Mesothelial cell of epicardium (in vitro differentiated cells): Measurements from ENCODE around the gene TTBK2. TPM values are rescaled to one million over a fixed set of nuclear protein-coding genes. Genes with fewer than 3 reads are reported as not detected.

Source experiments
- DNase-seq, 2 experiments: peaks; one replicate each; pipeline ENCODE4 v3.0.0; 2021; ENCODE audit warnings: low spot score in 2 of 2; ENCODE audit not compliant: unreplicated experiment in 2 of 2
- H3K27ac Mint-ChIP-seq: 2 replicates; pipeline ENCODE4 v1.8.0; 2021; ENCODE audit warnings: mixed read lengths
- H3K27me3 Mint-ChIP-seq: 2 replicates; pipeline ENCODE4 v1.8.0; 2021; ENCODE audit warnings: low read depth, mixed read lengths
- H3K36me3 Mint-ChIP-seq: 2 replicates; pipeline ENCODE4 v1.8.0; 2021; ENCODE audit warnings: mixed read lengths
- H3K4me1 Mint-ChIP-seq: 2 replicates; pipeline ENCODE4 v1.8.0; 2021; ENCODE audit warnings: mixed read lengths
- H3K4me3 Mint-ChIP-seq: 2 replicates; pipeline ENCODE4 v1.8.0; 2021; ENCODE audit warnings: mild to moderate bottlenecking, moderate library complexity, mixed read lengths
- H3K9me3 Mint-ChIP-seq: 2 replicates; pipeline ENCODE4 v1.8.0; 2021; ENCODE audit warnings: mixed read lengths
- total RNA-seq: library from RNA; stranded (reverse); gene quantifications from 3 replicates; pipeline ENCODE4 v1.2.1, GENCODE V29; 2021
- TF ChIP-seq, protein P1 (sequence below): fragments of 200-600 bp; sonication (generic); IDR thresholded peaks from one replicate; pipeline ENCODE4 v1.5.0; 2021; ENCODE audit warnings: antibody characterized with exemption; ENCODE audit not compliant: unreplicated experiment

The TTBK2 gene
- total RNA-seq, 1 donor from 2014 or later: 21.1 TPM

DNA sequence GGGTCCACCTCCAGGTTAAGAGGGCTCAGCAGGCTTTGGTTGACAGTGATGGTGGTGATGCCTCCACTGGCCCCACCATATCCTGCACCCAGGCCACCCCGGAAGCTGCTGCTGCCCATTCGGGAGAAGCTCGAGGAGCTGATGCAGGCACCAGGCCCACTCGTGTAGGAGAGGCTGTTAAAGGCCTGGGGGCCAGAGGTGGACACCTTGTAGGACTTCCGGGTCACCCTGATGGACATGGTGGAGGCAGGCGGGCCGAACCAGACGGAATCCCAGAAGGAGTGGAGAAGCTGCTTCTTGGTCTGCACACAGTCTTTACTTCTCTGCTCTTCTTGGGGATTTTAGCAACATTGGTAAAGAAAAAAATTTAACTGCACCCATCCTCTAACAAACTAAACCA, 118.4 kb downstream of the TTBK2 start:
- Mint-ChIP-seq H3K9me3 (no peaks in the 10 kb centered on the region), H3K4me1 (no peaks in the 10 kb centered on the region), H3K27ac (no peak overlapping the region), H3K4me3 (no peak overlapping the region), H3K27me3 (no peaks in the 10 kb centered on the region), H3K36me3 (peaks cover 12% of the 10 kb centered on the region)
- no peak for DNase-seq
- TF ChIP-seq, protein P1, sequence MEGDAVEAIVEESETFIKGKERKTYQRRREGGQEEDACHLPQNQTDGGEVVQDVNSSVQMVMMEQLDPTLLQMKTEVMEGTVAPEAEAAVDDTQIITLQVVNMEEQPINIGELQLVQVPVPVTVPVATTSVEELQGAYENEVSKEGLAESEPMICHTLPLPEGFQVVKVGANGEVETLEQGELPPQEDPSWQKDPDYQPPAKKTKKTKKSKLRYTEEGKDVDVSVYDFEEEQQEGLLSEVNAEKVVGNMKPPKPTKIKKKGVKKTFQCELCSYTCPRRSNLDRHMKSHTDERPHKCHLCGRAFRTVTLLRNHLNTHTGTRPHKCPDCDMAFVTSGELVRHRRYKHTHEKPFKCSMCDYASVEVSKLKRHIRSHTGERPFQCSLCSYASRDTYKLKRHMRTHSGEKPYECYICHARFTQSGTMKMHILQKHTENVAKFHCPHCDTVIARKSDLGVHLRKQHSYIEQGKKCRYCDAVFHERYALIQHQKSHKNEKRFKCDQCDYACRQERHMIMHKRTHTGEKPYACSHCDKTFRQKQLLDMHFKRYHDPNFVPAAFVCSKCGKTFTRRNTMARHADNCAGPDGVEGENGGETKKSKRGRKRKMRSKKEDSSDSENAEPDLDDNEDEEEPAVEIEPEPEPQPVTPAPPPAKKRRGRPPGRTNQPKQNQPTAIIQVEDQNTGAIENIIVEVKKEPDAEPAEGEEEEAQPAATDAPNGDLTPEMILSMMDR: no peak

DNA sequence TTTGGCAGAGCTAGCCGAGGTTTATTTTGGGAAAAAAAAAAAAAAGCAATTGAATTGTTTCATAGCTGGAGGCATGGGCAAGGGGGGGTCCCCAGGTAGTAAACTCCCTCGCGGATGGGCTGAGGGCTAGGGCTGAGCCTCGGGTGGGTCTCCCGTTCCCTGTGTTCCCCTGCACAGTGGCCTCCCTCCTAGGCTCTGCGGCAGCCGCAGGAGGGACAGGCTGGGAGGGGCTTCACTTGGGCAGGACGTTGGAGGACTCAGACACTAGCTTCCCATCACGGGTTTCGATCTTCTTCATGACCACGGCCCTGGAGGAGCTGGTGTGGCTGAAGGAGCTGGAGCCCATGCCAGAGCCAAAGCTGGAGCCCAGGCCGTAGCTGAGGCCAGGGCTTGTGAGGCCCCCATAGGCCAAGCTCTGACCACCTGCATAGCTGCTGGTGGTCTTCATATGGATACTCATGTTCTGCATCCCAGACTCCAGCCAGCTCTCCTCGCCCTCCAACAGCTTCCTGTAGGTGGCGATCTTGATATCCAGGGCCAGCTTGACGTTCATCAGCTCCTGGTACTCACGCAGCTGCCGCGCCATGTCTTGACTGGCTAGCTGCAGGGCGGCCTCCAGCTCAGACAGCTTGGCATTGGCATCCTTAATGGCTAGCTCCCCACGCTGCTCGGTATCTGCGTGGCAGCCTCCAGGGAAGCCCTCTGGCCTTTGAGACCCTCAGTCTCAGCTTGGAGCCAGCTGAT, 119.7 kb downstream of the TTBK2 start:
- no peak overlapping the region for H3K27ac Mint-ChIP-seq
- no peaks in the 10 kb centered on the region for H3K27me3 Mint-ChIP-seq
- no peaks in the 10 kb centered on the region for H3K4me1 Mint-ChIP-seq
- no peaks in the 10 kb centered on the region for H3K9me3 Mint-ChIP-seq
- DNase-seq: no peak
- H3K36me3 Mint-ChIP-seq: peaks cover 12% of the 10 kb centered on the region
- H3K4me3 Mint-ChIP-seq: no peak overlapping the region
- TF ChIP-seq, protein P1: no peak

DNA sequence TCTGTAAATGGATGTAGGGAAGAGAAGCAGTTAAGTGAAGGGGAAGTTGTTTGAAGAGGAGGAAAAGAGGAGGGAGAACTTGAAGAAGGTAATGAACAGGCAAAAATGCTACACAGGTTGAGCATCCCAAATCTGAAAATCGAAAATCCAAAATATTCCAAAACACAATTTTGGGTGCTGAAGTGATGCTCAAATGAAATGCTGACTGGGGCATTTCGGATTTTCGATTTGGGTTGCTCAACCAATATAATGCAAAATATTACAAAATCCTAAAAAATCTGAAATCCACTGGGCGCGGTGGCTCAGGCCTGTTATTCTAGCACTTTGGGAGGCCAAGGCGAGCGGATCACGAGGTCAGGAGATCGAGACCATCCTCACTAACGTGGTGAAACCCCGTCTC, 121.8 kb downstream of the TTBK2 start:
- Mint-ChIP-seq H3K9me3 (no peaks in the 10 kb centered on the region), H3K4me1 (no peaks in the 10 kb centered on the region), H3K27me3 (no peaks in the 10 kb centered on the region), H3K36me3 (peaks cover 12% of the 10 kb centered on the region), H3K27ac (no peak overlapping the region), H3K4me3 (no peak overlapping the region)
- DNase-seq: no peak
- TF ChIP-seq, protein P1: no peak

DNA sequence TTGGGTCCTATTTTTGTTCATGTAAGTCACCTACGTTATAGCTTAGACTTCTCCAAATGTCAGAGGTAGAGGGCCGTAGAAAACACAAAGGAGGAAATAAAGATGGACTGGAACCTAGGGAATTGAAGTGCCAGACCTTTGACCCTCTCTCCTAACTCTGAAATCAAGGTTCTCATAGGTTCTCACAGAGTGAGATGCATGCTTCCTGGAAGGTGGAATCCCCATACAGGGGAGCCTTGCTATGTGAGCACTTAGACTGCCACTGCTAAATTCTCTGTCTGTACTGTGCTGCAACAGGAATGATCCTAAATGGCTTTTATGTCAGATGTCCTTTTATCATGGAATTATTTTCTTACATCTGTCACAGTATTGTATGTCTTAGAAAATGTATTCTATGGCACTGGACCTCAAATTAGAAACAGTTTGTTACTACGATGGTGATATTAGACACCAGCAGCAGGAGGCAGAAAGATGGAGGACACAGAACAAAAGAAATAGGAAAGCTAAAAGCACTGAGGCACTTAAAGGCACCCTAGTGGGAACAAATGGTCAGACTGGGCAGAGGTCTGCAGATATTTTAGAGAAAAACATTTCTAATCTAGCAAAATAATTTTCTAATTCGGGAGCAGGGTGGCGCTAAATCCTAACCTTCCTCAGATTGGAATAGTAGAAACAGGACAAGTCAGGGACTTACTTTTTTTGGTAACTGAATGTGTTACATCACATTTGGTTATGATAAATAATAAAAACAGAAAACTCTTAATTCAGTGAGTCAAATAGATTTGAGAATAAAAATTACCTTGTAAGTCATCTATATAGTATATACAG, 123.4 kb downstream of the TTBK2 start:
- DNase-seq: no peak
- Mint-ChIP-seq H3K4me3 (no peak overlapping the region), H3K9me3 (no peaks in the 10 kb centered on the region), H3K27me3 (no peaks in the 10 kb centered on the region), H3K36me3 (peaks cover 14% of the 10 kb centered on the region), H3K27ac (no peak overlapping the region), H3K4me1 (no peaks in the 10 kb centered on the region)
- TF ChIP-seq, protein P1: no peak

DNA sequence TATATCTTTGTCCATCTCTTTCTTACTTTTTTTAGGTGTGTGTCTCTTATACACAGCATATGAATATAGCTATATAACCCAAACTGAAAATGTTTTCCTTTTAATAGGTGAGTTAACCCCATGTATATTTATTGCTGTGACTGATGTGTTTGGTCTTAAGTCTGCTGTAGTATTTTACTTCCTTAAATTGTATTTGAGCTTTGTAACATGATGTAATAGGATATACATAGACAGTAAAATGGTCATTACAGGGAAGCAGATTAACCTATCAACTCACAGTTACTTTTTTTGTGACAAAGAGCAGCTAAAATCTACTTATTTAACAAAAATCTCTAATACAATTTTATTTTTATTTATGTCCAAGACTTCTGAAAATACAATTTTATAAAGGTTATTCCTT, 131.9 kb downstream of the TTBK2 start:
- Mint-ChIP-seq H3K9me3 (no peaks in the 10 kb centered on the region), H3K36me3 (peaks cover 2% of the 10 kb centered on the region), H3K4me3 (no peak overlapping the region), H3K27me3 (no peaks in the 10 kb centered on the region), H3K4me1 (no peaks in the 10 kb centered on the region), H3K27ac (no peak overlapping the region)
- TF ChIP-seq, protein P1: no peak
- DNase-seq: no peak
